Measurements from ENCODE around the gene PACS1. TPM values are rescaled to one million over a fixed set of nuclear protein-coding genes. Genes with fewer than 3 reads are reported as not detected.

Gene PACS1
- total RNA-seq, 1 donor from 2014 or later: 121 TPM

DNA sequence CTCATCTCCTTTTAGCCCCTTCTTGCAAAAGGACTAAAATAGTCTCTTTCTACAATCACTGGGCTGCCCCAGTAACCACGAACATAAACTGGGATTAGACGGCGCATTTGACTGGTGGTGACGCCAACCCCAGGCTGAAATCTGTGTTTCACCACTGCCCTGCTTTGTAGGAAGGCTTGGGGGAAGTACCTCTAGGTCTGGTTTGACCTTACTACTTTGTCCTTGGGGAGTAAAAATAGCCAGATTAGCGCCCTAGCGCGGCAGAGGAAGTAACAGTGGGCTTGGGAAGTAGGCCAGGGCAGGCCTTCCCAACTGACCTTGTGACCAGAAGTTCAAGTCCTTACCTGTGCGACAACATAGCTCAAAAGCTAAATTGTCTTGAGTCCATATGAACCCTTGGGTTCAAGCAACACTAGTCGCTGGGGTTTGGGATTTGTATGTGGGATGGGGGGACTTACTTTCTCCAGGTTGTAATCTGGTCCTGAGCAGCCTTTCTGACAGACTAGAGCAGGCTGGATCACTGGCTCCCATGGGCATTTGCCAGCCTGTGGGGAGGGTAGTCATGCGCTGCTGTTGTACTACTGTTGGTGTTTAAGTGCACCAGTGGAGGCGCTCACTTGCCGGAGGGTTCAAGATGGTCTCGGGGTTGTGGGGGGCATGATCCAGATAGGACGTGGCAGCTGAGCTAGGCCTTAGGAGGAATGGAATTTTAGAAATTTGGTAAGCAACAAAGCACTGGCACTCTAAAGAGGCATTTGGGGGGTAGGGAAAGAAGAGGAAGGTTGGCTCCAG is 953 bp upstream of the PACS1 start:
- ChIA-PET POLR2A (interaction anchor here (0.7 to 6.8 kb wide), 10 partner anchors 11 to 71 kb away, joined by 3 to 59 read pairs (median 8); partner anchors contain the start of gene SF3B2), CTCF (interaction anchor here (0.8 to 3.2 kb wide), 16 partner anchors 8 to 153 kb away, joined by 3 to 59 read pairs (median 4); partner anchors contain the start of gene SF3B2)
- intact Hi-C loops (cut with micrococcal nuclease): loop anchor here (1.0 to 2.0 kb wide), 7 partner anchors 12 to 152 kb away; partner anchors contain the start of gene SF3B2
- TF ChIP-seq, protein P1, sequence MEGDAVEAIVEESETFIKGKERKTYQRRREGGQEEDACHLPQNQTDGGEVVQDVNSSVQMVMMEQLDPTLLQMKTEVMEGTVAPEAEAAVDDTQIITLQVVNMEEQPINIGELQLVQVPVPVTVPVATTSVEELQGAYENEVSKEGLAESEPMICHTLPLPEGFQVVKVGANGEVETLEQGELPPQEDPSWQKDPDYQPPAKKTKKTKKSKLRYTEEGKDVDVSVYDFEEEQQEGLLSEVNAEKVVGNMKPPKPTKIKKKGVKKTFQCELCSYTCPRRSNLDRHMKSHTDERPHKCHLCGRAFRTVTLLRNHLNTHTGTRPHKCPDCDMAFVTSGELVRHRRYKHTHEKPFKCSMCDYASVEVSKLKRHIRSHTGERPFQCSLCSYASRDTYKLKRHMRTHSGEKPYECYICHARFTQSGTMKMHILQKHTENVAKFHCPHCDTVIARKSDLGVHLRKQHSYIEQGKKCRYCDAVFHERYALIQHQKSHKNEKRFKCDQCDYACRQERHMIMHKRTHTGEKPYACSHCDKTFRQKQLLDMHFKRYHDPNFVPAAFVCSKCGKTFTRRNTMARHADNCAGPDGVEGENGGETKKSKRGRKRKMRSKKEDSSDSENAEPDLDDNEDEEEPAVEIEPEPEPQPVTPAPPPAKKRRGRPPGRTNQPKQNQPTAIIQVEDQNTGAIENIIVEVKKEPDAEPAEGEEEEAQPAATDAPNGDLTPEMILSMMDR (IDR thresholded peaks at IDR 0.05): no peak
- DNase-seq (peak; percentile 52), ATAC-seq (ENCODE audit: low read depth) (peak; percentile 45)
- Mint-ChIP-seq H3K4me3 (peak overlapping the region; percentile 92), H3K36me3 (ENCODE audit: low read depth) (peaks cover 72% of the 10 kb centered on the region), H3K27me3 (no peaks in the 10 kb centered on the region), H3K4me1 (peaks cover 61% of the 10 kb centered on the region), H3K9me3 (no peaks in the 10 kb centered on the region), H3K27ac (peak overlapping the region; percentile 95)

DNA sequence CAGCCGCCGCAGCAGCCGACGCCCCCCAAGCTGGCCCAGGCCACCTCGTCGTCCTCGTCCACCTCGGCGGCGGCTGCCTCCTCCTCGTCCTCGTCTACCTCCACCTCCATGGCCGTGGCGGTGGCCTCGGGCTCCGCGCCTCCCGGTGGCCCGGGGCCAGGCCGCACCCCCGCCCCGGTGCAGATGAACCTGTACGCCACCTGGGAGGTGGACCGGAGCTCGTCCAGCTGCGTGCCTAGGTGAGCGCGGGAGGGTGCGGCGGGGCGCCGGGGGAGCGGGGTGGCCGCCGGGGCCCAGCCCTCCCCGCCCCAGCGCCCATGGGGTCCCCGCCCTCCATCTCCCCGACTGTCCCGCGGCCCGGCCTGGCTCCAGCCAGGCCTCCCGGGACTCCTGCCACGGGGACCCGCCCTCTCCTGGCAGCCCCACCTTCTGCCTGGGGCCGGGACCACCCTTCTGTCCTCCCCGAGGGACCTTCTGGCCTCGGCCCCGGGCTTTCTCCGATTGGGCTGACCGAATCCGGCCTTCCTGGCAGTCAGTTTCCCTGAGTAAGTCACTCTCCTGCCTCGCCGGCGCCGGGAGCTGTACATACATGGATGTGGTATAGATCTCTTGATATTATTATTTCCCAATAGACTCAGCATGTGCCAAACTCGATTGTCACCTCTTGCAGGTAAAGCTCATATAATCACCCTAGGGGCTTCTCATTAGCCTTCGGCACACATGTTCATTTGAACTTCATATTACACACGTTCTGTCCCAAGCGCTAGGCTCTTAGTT is 720 bp downstream of the PACS1 start:
- H3K27ac Mint-ChIP-seq: peak overlapping the region; percentile 89
- peaks cover 70% of the 10 kb centered on the region for H3K4me1 Mint-ChIP-seq
- TF ChIP-seq, protein P1 (IDR thresholded peaks at IDR 0.05): no peak
- no peaks in the 10 kb centered on the region for H3K27me3 Mint-ChIP-seq
- ChIA-PET POLR2A (interaction anchor here (0.6 to 6.8 kb wide), 16 partner anchors 10 to 197 kb away, joined by 3 to 59 read pairs (median 4); partner anchors contain the start of genes RAB1B and SF3B2), CTCF (interaction anchor here (0.7 to 1.4 kb wide), 6 partner anchors 11 to 69 kb away, joined by 3 to 5 read pairs (median 4); no protein-coding TSS in a partner anchor)
- H3K9me3 Mint-ChIP-seq: no peaks in the 10 kb centered on the region
- intact Hi-C loops (cut with micrococcal nuclease): loop anchor here (1.0 kb wide), 1 partner anchor 188 kb away; no protein-coding TSS in a partner anchor
- H3K4me3 Mint-ChIP-seq: peak overlapping the region; percentile 91
- H3K36me3 Mint-ChIP-seq (ENCODE audit: low read depth): peaks cover 67% of the 10 kb centered on the region
- DNase-seq (no peak), ATAC-seq (ENCODE audit: low read depth) (no peak)

DNA sequence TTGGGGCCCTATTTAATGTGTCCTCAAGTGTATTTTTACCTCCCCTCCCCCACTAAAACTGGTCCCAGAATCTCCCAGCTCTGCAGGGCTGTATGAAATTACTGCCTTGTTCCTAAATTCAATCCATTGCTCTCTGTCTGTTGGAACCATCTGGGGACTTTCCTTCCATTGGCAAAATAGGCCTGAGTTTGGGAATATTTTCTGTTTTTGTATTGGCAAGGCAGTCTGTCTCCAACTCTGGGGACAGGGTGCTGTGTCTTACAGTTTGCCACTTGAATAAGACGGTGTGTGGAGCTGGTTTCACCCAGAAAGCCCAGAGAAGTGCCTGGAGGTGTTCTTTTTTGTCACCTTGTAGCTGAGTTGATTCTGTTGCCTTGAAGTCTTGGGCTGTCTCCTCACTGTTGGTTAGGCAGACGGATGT is 1.3 kb downstream of the PACS1 start:
- Mint-ChIP-seq H3K4me3 (peak overlapping the region; percentile 91), H3K9me3 (no peaks in the 10 kb centered on the region), H3K4me1 (peaks cover 75% of the 10 kb centered on the region), H3K36me3 (ENCODE audit: low read depth) (peaks cover 67% of the 10 kb centered on the region), H3K27me3 (no peaks in the 10 kb centered on the region), H3K27ac (peak overlapping the region; percentile 89)
- TF ChIP-seq, protein P1 (IDR thresholded peaks at IDR 0.05): no peak
- ChIA-PET POLR2A (interaction anchor here (0.6 to 6.8 kb wide), 11 partner anchors 9 to 197 kb away, joined by 3 to 59 read pairs (median 4); partner anchors contain the start of genes RAB1B and SF3B2), CTCF (interaction anchor here (0.7 to 1.4 kb wide), 5 partner anchors 12 to 62 kb away, joined by 3 to 5 read pairs (median 4); no protein-coding TSS in a partner anchor)
- ATAC-seq (ENCODE audit: low read depth) (no peak), DNase-seq (no peak)
- intact Hi-C loops (cut with micrococcal nuclease): no loop called here

DNA sequence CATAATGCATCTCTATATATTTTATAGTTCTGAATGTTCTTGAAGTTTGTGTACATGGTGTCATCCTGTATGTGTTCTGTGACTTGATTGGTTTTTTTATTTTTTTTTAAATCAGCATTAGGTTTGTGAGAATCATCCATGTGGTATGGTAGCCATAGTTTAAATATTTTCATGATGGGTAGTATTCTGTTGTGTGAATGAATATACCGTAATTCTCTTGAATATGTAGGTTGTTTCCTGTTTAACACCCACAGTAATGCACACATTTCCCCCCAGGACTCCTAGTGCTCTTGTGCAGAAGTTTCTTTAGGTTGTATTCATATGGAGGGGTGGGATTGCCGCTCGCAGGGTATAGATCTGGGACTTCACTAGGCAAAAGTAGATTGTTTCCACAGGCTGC is 2.0 kb downstream of the PACS1 start:
- no peak for ATAC-seq (ENCODE audit: low read depth)
- Mint-ChIP-seq H3K9me3 (no peaks in the 10 kb centered on the region), H3K4me3 (peak overlapping the region; percentile 91), H3K27me3 (no peaks in the 10 kb centered on the region), H3K27ac (peak overlapping the region; percentile 89), H3K36me3 (ENCODE audit: low read depth) (peaks cover 64% of the 10 kb centered on the region), H3K4me1 (peaks cover 76% of the 10 kb centered on the region)
- intact Hi-C loops (cut with micrococcal nuclease): no loop called here
- CTCF ChIA-PET: interaction anchor here (0.8 to 1.4 kb wide), 4 partner anchors 15 to 61 kb away, joined by 3 to 5 read pairs (median 4); no protein-coding TSS in a partner anchor
- no peak for DNase-seq
- POLR2A ChIA-PET: interaction anchor here (0.8 to 6.8 kb wide), 7 partner anchors 8 to 57 kb away, joined by 3 to 59 read pairs (median 21); partner anchors contain the start of gene SF3B2
- TF ChIP-seq, protein P1 (IDR thresholded peaks at IDR 0.05): no peak

All from activated B cell treated with CpG ODN at 0.5 μM for 24 hours (primary cell).